K562 (cell line): Measurements from ENCODE around the gene EMILIN3. TPM values are rescaled to one million over a fixed set of nuclear protein-coding genes. Genes with fewer than 3 reads are reported as not detected.

Experiments
- ATAC-seq: fragments of 200-7000 bp; cut with Tn5 transposase; 3 replicates; pipeline ENCODE4 v1.9.1; 2020; ENCODE audit warnings: moderate library complexity
- BruUV-seq: library from RNA; stranded (reverse); fragments of 400-500 nt; replicated peaks from 2 replicates; lab custom pipeline; 2021; lab: Mats Ljungman, UMichigan
- CTCF ChIA-PET: fragments of 300-600 bp; formaldehyde crosslinking; extraction: SDS; loops from one replicate; lab custom pipeline; 2021; ENCODE audit warnings: low intra/inter-chr PET ratio; lab: Yijun Ruan, JAX
- POLR2A ChIA-PET: fragments of 300-600, 350-650 bp; sonication (Branson Sonifier 250); formaldehyde crosslinking; extraction: SDS; loops from one replicate; lab custom pipeline; 2021; ENCODE audit warnings: antibody characterized with exemption, inconsistent platforms; lab: Yijun Ruan, JAX
- DNase-seq, 4 experiments: peaks; one replicate each; pipeline versions ENCODE4 v3.0.0 to v3.0.0-alpha.2; 2011 to 2018; ENCODE audit warnings: low spot score in 3 of 4, mixed read lengths in 3 of 4; ENCODE audit errors: extremely low read depth in 1 of 4
- FAIRE-seq: peaks from 2 replicates; lab custom pipeline; 2011; peaks lifted over from hg19 to GRCh38; lab: Jason Lieb, UNC
- H2AFZ ChIP-seq: 2 replicates; pipeline ENCODE4 v1.6.0; 2011; ENCODE audit warnings: low read depth, low read length, control low read depth, inconsistent platforms
- H3K27ac ChIP-seq: fragments of 200-600 bp; 3 replicates; pipeline ENCODE4 v1.8.0; 2011; ENCODE audit warnings: low read depth, mild to moderate bottlenecking, control low read depth, inconsistent platforms, low read length, moderate library complexity, mixed read lengths; ENCODE audit errors: extremely low read depth
- H3K27me3 ChIP-seq, 2 experiments: fragments of 300-600 bp in 1 of 2; 2 replicates in 1 of 2; 3 replicates in 1 of 2; pipeline versions ENCODE4 v1.6.0 to v1.8.0; 2011; ENCODE audit warnings: inconsistent platforms in 2 of 2, low read length in 2 of 2, mild to moderate bottlenecking in 1 of 2, mixed read lengths in 1 of 2, moderate library complexity in 1 of 2; ENCODE audit not compliant: control insufficient read depth in 2 of 2, insufficient read depth in 2 of 2
- H3K36me3 ChIP-seq: fragments of 300-600 bp; 3 replicates; pipeline ENCODE4 v1.8.0; 2011; ENCODE audit warnings: mild to moderate bottlenecking, low read length, inconsistent platforms; ENCODE audit not compliant: control insufficient read depth, insufficient read depth
- H3K4me1 ChIP-seq, 2 experiments: fragments of 200-600 bp in 1 of 2; replicated peaks in 1 of 2; 2 replicates in 1 of 2; 3 replicates in 1 of 2; pipeline versions ENCODE4 v1.5.1 to v1.8.0; 2011; ENCODE audit warnings: inconsistent platforms in 2 of 2, low read length in 2 of 2, mild to moderate bottlenecking in 1 of 2, mixed read lengths in 1 of 2, moderate library complexity in 1 of 2; ENCODE audit not compliant: control insufficient read depth in 2 of 2, insufficient read depth in 2 of 2
- H3K4me2 ChIP-seq: 2 replicates; pipeline ENCODE4 v1.6.1; 2011; ENCODE audit warnings: low read length, control low read depth, inconsistent platforms, mixed read lengths; ENCODE audit not compliant: insufficient read depth
- H3K4me3 ChIP-seq: fragments of 200-600 bp; sonication (generic), shearing (Covaris generic); 2 replicates; pipeline ENCODE4 v1.5.1; 2016; ENCODE audit warnings: control low read depth, inconsistent platforms
- H3K79me2 ChIP-seq: fragments of 200-600 bp; 3 replicates; pipeline ENCODE4 v1.8.0; 2011; ENCODE audit warnings: low read length, inconsistent platforms; ENCODE audit not compliant: control insufficient read depth, insufficient read depth
- H3K9ac ChIP-seq, 2 experiments: 2 replicates each; pipeline versions ENCODE4 v1.6.0 to v1.6.1; 2011; ENCODE audit warnings: low read depth in 2 of 2, low read length in 2 of 2, control low read depth in 1 of 2, inconsistent platforms in 1 of 2, mild to moderate bottlenecking in 1 of 2, mixed read lengths in 1 of 2; ENCODE audit not compliant: insufficient read depth in 1 of 2
- H3K9me1 ChIP-seq: one replicate; pipeline ENCODE4 v1.6.0; 2011; ENCODE audit warnings: inconsistent platforms, mild to moderate bottlenecking, low read length, moderate library complexity; ENCODE audit not compliant: control insufficient read depth, insufficient read depth
- H3K9me3 ChIP-seq: replicated peaks from 2 replicates; pipeline ENCODE4 v1.5.1; 2011; ENCODE audit warnings: low read depth, low read length, inconsistent platforms; ENCODE audit not compliant: control insufficient read depth, insufficient read depth
- H4K20me1 ChIP-seq: replicated peaks from 2 replicates; pipeline ENCODE4 v1.6.1; 2011; ENCODE audit warnings: low read length, inconsistent platforms, mixed read lengths; ENCODE audit not compliant: control insufficient read depth, insufficient read depth
- C11orf30 ChIP-seq: fragments of 450-650 bp; IDR thresholded peaks from 2 replicates; pipeline ENCODE4 v1.6.1; 2016; ENCODE audit warnings: low read depth, mild to moderate bottlenecking
- E2F3 ChIP-seq: fragments of 250-450 bp; sonication (Bioruptor Pico); IDR thresholded peaks from 2 replicates; pipeline ENCODE4 v1.4.0; 2020; ENCODE audit warnings: mild to moderate bottlenecking
- ELF2 ChIP-seq: fragments of 250-450 bp; sonication (Bioruptor Pico); IDR thresholded peaks from 2 replicates; pipeline ENCODE4 v1.5.0; 2021; ENCODE audit warnings: mild to moderate bottlenecking
- GTF2E2 ChIP-seq: fragments of 200-800 bp; sonication (Bioruptor generic); IDR thresholded peaks from 2 replicates; pipeline ENCODE4 v1.6.1; 2016; ENCODE audit warnings: missing genetic modification characterization, missing compliant biosample characterization
- HOMEZ ChIP-seq: fragments of 250-450 bp; sonication (Bioruptor Pico); IDR thresholded peaks from 2 replicates; pipeline ENCODE4 v1.4.0; 2020; ENCODE audit warnings: mild to moderate bottlenecking, moderate library complexity
- KLF13 ChIP-seq: fragments of 450-650 bp; IDR thresholded peaks from 2 replicates; pipeline ENCODE4 v1.6.1; 2016; ENCODE audit warnings: missing genetic modification characterization, low read depth, mild to moderate bottlenecking, missing compliant biosample characterization, moderate library complexity, borderline replicate concordance
- MAFG ChIP-seq: fragments of 450-650 bp; conservative IDR thresholded peaks from 2 replicates; pipeline ENCODE4 v1.6.1; 2016; ENCODE audit warnings: missing genetic modification characterization, missing compliant biosample characterization
- NR3C1 ChIP-seq: sonication (generic); formaldehyde crosslinking; IDR thresholded peaks from 2 replicates; pipeline ENCODE4 v1.8.1; 2022; ENCODE audit warnings: missing genetic modification reagents
- RBBP5 ChIP-seq: fragments of 200-600 bp; sonication (generic); IDR thresholded peaks from 2 replicates; pipeline ENCODE4 v1.6.1; 2012; ENCODE audit warnings: borderline replicate concordance, mild to moderate bottlenecking, low read length, control low read depth, inconsistent platforms; ENCODE audit not compliant: insufficient read depth, poor library complexity, severe bottlenecking
- SIX5 ChIP-seq, 2 experiments: IDR thresholded peaks; 2 replicates each; pipeline ENCODE4 v1.6.1; 2011; ENCODE audit warnings: low read length in 2 of 2, borderline replicate concordance in 1 of 2, low read depth in 1 of 2, mild to moderate bottlenecking in 1 of 2, moderate library complexity in 1 of 2; ENCODE audit not compliant: insufficient read depth in 1 of 2
- SMAD4 ChIP-seq: fragments of 250-450 bp; sonication (Bioruptor Pico); conservative IDR thresholded peaks from 2 replicates; pipeline ENCODE4 v1.8.0; 2021; ENCODE audit warnings: inconsistent platforms, mild to moderate bottlenecking, moderate library complexity
- TARDBP ChIP-seq: fragments of 450-650 bp; IDR thresholded peaks from 2 replicates; pipeline ENCODE4 v1.6.1; 2016
- THAP12 ChIP-seq: fragments of 250-450 bp; sonication (Bioruptor Pico); IDR thresholded peaks from 2 replicates; pipeline ENCODE4 v1.9.0; 2021; ENCODE audit warnings: mild to moderate bottlenecking, inconsistent platforms
- ZBTB2 ChIP-seq: fragments of 450-650 bp; IDR thresholded peaks from 2 replicates; pipeline ENCODE4 v1.6.1; 2016; ENCODE audit warnings: antibody characterized with exemption
- ZBTB26 ChIP-seq: fragments of 450-650 bp; formaldehyde crosslinking; IDR thresholded peaks from 2 replicates; pipeline ENCODE4 v1.4.0; 2022; ENCODE audit warnings: missing genetic modification characterization
- ZC3H4 ChIP-seq: sonication (generic); formaldehyde crosslinking; IDR thresholded peaks from 2 replicates; pipeline ENCODE4 v1.9.0; 2021; ENCODE audit warnings: missing genetic modification reagents, borderline replicate concordance
- ZFP1 ChIP-seq: fragments of 450-650 bp; formaldehyde crosslinking; IDR thresholded peaks from 2 replicates; pipeline ENCODE4 v1.4.0; 2020; ENCODE audit warnings: mild to moderate bottlenecking, mixed read lengths
- ZNF316 ChIP-seq: fragments of 450-650 bp; IDR thresholded peaks from 2 replicates; pipeline ENCODE4 v1.6.1; 2016
- WGBS: fragments of 100-300 bp; shearing (Covaris generic); methylation state at CpG from one replicate; pipeline ENCODE4 v1.1.6; 2016; ENCODE audit warnings: low coverage, mixed read lengths; ENCODE audit not compliant: insufficient coverage; ENCODE audit errors: missing lambda C conversion rate; 5-methylcytosine and 5-hydroxymethylcytosine counted together
- in situ Hi-C: fragments of 300-500 bp; cut with MboI; formaldehyde crosslinking; loops from 4 replicates; pipeline ENCODE4 v1.15.0; 2018; ENCODE audit warnings: inconsistent platforms, mixed read lengths
- intact Hi-C: fragments of 100-400 bp; cut with micrococcal nuclease; formaldehyde crosslinking; loops from 2 replicates; pipeline ENCODE4 v1.14.2; 2022
- polyA plus RNA-seq, 8 experiments: library from polyadenylated mRNA; depleted of rRNA in 4 of 8; stranded (reverse) in 5 of 8; unstranded in 3 of 8; fragments of >200 nt; fragmentation: Nextera tagmentation in 2 of 8; fragmentation: Illumina TruSeq in 1 of 8; extraction: Ambion mirVana in 2 of 8; extraction: Trizol in 1 of 8; gene quantifications; 2 replicates each; pipeline versions ENCODE4 v1.2.1 to v1.2.3, GENCODE V29; 2011 to 2014; ENCODE audit warnings: inconsistent platforms in 1 of 8, missing spikeins in 1 of 8
- total RNA-seq, 7 experiments: library from RNA; depleted of rRNA in 6 of 7; stranded (reverse); fragments of >200 nt in 6 of 7; fragmentation: Illumina TruSeq in 2 of 7; extraction: Trizol in 2 of 7; gene quantifications; 2 replicates each; pipeline versions ENCODE4 v1.2.1 to v1.2.3, GENCODE V29; 2011 to 2021; ENCODE audit warnings: low replicate concordance in 1 of 7

EMILIN3 gene
- total and polyA plus RNA-seq, 9 of the 15 experiments (the other 6 are each of a cell fraction or from before 2014, with no cell fraction given) = 0.01 to 0.07 TPM; not detected in 7

- WGBS = 3% methylated on average over 3 of the region's 5 CpGs
- Histone ChIP-seq H3K4me3 (no peak overlapping the region), H3K9me1 (no peaks in the 10 kb centered on the region), H3K4me1 (peaks cover 0 to 3% of the 10 kb centered on the region in 2 experiments; a peak in 2 of 5 replicates), H3K4me2 (no peak overlapping the region), H3K27ac (no peak overlapping the region), H3K9me3 (no peaks in the 10 kb centered on the region), H4K20me1 (no peaks in the 10 kb centered on the region; the same call in 1 of the 2 replicates), H3K79me2 (no peaks in the 10 kb centered on the region), H3K27me3 (peaks cover 25 to 55% of the 10 kb centered on the region in 2 experiments), H3K36me3 (no peaks in the 10 kb centered on the region), H2AFZ (no peak overlapping the region), H3K9ac (no peak overlapping the region)
- DNase-seq (no peak), FAIRE-seq (no peak), ATAC-seq (no peak)
- in situ Hi-C loops (no loop called here), intact Hi-C loops (no loop called here)
- BruUV-seq = no TSS peak
- ChIA-PET CTCF (no interaction called here), POLR2A (interaction anchor here (1.3 kb wide), 1 partner anchor 10 kb away, joined by 3 read pairs; no protein-coding TSS in a partner anchor)
- TF ChIP-seq ZBTB26 (CRISPR knock-in tag) (no peak), MAFG (0 out of 2 replicates have a peak, but pooled peaks have one; percentile 7), ZBTB2 (no peak), ELF2 (CRISPR knock-in tag) (no peak), SMAD4 (CRISPR knock-in tag) (no peak), SIX5 (IDR thresholded peaks at IDR 0.05; ENCODE audit: borderline replicate concordance in 1 of 2, insufficient read depth in 1 of 2, low read depth in 1 of 2, low read length in 2 of 2) (no peak), ZFP1 (CRISPR knock-in tag) (no peak), E2F3 (CRISPR knock-in tag) (no peak), THAP12 (CRISPR knock-in tag) (no peak), GTF2E2 (no peak), ZC3H4 (CRISPR knock-in tag) (no peak), ZNF316 (peak; percentile 63), KLF13 (tag) (no peak), TARDBP (no peak), C11orf30 (0 out of 2 replicates have a peak, but pooled peaks have one; percentile 47), NR3C1 (no peak), HOMEZ (CRISPR knock-in tag) (no peak), RBBP5 (no peak)
Measured at GRCh38 chr20:41376349-41376748, 9.7 kb upstream of the EMILIN3 start.
